ENCODE data around the gene ALDOC.
"Not testable (repeated sequence)": the region's sequence is repeated elsewhere in the genome, so short reads cannot be mapped to it uniquely, and the experiment has no call there.

Gene ALDOC

DNA sequence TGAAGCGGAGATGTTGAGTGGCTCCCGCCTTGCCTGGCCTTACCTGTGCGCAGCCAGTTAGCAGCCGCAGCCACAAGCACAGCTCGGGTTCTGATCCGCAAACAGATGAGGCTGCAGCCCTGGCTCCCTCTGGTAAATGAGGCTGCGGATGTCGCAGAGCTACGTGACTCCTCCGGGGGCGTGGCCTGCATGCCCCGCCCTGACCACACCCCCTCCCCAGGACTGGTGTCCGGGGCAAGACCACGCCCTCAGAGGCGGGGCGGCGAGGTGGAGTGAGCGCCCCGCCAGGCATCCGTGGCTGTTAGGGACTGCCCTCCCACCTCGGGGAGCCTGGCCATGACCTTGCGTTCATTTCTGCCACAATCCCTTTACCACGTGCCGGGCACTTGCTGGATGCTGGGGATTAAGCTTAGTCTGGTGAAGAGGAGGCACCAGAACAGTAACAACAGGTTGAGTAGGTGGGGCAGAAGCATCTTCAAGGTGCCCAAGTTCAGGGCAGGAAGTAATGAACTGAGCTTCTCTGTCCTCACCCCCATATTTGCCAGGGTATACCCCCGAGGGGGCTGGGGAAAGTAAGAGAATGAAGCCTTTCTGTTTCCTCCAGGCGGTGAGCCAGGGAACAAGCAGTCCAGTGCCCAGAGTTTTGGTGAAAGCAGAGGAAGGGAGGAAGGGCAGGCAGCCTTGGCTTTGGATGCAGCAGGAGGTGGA is at the start of gene ALDOC:
ALDOC (minus strand) TSS at position 138 of the 708 bp plus-strand sequence. CDS start 1,363 bp downstream, outside the sequence.
- peak; percentile 99 for DNase-seq

DNA sequence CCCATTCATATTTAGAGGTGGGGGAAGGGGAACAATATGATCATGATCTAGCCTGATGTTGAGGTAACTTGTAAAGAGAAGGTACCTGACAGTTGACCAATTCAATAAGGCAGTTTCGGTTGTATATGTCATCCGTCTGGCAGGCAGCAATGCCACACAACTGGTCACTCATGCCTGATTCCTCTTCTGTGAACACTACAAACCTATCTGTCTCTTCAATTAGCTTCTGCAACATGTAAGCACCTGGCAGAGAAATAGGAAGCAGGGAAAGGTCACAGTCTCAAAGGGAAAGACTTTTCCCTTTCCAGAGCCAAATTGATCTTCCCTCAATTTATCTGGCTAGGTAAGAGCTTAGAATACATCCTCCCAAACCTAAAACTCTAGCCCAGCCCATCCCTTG is 47.5 kb upstream of the ALDOC start:
- DNase-seq, result no peak

DNA sequence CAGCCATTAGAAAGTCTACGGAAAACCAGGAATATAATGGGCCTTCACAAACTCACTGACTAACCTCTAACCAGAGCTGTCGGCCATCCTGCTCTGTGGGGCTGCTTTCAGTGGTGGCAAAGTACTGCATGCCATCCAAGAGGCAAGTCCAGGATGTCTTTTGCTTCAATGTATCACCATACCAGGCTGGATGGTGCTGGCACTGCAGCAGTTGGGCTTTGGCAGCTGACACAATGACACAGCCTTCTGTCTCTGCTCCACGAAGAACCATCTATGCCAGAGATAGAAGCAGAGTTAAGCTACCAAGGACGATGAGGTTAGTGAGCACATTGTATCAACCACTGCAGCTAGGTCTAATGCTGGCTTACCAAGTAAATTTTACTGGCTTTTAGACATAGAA is 47.0 kb upstream of the ALDOC start:
- no peak for DNase-seq

DNA sequence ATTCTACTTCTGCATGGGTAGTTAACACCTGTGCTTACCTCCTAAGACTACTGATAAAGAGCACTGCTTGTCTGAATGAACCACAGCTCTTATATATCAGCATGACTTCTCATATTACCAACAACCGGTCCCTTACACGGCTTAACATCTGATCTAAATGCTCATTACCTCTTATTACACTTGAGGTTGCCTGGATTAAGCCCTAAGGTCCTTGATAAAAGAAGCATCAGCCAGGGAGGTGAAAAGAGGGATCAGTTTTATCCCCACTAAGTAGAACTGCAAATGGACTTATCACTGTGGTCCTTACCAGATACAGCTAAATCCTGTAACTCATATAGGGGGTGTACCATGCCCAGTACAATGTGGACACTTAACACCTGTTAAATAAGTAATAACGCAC is 45.5 kb upstream of the ALDOC start:
- DNase-seq, result no peak

DNA sequence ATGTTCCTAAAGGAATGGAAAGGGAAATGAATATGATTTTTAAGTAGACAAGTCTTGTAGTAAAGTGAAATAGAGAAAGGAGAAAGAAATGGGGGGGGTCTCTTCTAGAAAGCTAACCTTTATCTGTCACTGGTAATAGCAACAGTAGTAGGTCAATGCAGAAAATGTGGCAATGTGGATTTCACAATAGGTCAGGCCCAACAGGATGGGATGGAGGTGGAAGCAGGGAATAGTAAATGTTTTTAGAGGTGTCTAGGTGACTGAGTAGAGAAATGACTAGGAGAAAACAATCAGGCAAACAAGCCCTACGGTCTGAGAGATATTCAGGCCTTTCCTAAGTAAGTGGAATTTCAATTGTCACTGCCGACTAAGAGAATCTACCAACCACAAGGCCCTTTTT is 43.3 kb upstream of the ALDOC start:
- DNase-seq, result no peak

DNA sequence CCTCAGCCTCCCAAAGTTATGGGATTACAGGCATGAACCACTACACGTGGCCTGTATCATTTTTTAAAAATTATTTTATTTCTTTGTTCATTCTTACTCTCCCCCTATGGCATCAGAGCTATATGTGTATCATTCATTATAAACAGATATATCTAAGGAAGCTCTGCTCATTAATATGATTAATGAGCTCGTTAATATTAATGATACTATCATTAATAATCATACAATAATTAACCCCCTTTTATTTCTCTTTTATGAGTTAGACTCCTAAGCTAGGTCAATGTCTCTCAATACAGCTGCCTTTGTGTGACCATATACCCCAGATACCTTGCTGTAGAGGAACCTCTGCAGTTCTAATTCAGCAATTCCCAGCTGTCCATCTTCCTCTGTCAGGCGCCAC is 41.8 kb upstream of the ALDOC start:
- DNase-seq, result no peak

DNA sequence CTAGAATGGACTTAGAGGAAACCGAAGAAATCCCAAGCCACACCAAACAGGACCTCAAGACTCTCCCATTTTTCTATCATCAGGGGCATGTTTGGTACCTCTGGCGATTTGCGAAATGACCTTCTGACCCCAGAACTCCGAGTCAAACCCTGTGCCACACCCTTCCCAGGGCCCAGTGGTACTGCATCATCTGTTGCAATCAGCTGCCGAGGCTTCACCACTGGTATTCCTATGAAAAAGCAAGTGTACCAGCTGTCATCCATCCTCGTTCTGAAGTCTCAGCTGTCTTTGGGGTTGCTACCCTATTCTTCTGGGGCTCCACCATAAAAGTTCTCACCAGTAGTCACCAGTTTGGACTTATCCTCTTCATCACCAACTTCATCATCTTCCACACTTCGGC is 39.6 kb upstream of the ALDOC start:
- no peak for DNase-seq

DNA sequence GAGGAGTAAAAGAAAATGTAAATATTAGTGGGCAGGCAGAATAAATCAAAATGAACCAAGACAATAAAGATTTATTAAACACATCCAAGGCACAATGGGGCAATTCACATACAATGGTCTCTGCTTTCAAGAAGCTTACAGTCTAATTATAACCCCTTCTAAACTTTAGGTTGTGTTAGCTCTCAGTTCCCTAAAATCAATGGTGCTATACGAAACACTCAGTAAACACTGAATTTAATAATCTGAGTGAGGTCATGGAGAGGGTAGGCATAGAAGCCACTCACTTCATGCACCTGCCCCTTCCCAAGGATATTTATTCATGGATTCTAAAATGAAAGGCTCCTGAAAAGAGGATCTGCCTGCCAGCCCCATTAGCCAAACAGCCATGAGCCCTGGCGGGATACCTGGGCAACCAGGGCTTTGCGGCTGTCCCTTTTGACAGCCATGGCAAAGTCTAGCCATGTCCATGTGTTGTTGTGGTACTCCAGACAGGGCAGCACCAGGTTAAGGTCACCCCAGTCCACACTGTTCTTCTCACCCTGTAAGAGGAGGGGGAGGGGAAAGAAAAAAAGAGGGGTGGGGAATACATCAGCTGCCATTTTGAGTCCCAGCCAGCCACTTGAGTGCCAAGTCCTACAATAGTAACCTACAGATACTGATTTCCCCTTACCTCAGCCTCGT is 38.7 kb upstream of the ALDOC start:
- no peak for DNase-seq

DNA sequence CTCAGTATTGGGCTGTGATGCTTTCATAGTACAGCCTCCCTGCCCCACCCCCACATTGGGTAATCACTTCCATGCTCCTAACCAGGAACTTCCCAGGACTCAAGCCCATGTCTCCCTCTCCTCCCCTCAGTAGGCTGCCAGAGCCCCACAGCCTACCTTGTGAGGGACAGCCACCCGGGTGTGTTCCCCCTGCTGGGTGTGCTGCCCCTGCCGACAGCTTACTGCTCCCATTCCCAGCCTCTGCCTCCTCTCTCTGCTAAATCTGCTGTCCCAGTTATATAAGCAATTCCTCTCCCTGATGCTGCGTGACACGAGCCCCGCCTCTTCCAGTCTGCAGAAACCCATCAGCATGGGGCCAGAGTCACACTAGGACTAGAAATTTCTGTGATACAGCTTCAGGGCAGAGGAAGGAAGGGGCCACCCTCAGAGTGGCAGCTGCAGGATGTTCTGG is 37.3 kb upstream of the ALDOC start, which contains the start of gene RSKR:
RSKR (minus strand) TSS at position 255 of the 451 bp plus-strand sequence; CDS start at position 231, 24 bp downstream.
- no peak for DNase-seq

DNA sequence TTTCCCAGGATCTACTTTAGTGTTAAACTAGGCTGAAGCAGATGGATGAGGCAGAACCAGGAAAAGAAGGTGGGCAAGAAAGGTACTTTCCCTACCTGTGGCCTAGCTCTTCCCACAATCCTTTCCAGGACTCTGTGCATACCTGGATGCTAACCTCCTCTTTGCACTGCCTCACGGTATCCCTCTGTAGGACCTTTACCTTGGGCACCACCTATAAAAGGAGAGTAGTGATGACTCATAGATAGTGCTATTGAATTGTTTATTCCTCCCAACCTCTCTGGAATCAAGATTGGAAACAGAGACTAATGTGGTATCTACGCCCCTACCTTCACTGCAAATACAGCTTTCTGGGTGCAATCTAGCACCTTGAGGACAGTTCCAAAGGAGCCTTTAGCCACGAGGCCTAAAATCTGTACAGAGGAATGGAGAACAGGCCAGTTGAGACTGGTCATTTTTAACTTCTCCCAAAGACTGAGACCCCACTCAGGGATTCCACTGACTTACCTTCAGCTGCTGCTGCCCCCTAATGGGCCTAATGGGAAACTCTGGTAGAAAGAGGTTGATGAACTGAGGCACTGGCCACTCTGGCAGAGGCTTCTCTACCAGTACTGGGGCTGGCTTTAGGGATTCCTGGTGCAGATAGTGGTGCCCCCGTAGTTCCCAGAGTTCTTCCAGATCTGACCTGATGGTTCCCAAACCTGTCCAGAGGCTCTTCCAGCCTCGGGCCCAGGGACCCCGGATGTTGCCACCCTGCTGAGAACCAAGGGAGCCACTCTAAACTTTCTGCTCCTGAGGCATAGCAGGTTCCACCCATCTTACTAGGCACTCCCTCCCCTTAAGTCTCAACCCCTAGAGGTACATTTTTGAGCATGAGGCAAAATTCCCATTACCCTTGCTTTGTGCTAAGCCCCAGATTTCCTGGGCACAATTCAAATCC is 36.5 kb upstream of the ALDOC start:
- DNase-seq, result peak; percentile 15 to 43

DNA sequence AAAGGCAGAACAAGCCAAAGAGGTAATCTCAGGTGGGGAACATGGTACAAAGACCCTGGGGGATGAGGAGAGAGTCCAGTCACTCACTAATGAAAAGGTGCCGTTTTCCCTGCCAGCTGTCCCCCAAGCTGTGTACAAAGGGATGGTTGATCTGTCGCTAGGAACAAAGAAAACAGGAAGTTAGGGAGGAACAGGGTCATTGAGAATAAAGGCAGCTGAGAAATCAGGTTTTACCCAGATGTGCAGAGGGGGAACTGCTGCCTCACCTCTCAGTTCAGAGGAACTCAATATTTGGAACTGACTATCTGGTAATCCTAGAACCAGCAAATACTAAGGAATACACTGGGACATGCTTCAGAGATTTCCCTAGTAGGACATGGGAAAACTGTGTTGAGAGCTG is 35.8 kb upstream of the ALDOC start:
- no peak for DNase-seq

DNA sequence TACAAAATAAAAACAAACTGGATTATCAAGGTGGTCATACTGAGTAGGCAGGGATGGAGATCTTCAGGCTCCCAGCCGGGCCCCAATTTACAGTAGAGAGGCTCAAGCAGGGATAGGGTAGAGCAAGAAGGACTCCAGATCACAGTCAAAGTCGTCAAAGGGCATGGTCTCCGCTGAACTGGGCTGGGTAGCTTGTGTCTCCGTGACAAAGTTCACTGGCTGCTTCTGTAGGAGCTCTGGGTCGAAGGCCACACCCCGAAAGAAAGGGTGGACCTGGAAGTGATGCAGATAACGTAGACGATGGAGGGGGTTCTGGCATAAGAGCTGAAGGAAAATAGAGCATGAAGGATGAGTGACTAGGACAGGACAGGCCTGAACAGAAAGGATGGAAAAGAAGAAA is 33.7 kb upstream of the ALDOC start:
- no peak for DNase-seq

DNA sequence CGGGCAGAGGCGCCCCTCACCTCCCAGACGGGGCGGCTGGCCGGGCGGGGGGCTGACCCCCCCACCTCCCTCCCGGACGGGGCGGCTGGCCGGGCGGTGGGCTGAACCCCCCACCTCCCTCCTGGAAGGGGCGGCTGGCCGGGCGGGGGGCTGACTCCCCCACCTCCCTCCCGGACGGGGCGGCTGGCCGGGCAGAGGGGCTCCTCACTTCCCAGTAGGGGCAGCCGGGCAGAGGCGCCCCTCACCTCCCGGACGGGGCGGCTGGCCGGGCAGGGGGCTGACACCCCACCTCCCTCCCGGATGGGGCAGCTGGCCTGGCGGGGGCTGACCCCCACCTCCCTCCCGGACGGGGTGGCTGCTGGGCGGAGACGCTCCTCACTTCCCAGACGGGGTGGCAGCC is 27.3 kb upstream of the ALDOC start:
- DNase-seq, result not testable (repeated sequence)

DNA sequence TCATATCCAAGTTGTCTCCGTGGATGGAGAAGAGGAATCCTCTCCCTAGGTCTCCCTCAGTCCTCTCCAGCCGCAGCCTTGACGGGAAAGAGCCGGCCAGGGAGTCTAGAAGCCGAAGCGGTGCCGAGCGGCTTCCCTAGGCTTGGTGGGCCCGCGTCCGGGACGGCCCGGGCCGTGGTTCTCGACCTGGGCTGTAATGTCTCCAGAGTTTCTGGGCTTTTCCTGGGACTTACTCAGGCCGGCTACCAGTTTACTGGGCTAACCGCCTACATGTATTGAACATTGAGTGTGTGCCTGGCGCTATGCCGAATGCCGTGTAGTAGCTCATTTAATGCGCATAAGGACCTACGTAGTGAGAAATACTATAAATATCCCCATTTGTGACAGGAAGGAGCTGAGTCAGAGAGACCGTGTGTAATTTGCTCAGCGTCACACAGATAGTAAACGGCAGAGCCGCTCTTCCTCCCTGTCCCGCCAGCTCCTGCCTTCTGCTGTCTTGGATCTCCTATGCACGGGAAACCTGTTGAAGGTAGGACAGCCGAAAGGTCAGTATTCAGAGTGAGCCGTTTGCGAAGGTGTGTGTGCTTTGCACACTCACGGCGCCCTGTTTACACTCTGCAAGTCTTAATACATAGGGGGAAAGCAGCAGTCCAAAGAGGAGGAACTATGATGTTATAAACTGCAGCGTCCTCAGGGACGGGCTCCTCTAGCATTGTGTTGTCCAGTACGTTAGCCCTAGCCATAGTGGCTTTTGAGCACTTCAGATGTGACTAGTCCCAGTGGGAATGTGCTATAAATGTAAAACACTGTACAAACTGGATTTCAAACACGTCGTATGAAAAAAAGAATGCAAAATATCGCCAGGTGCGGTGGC is 22.9 kb upstream of the ALDOC start:
- DNase-seq, result peak; percentile 69 to 72

DNA sequence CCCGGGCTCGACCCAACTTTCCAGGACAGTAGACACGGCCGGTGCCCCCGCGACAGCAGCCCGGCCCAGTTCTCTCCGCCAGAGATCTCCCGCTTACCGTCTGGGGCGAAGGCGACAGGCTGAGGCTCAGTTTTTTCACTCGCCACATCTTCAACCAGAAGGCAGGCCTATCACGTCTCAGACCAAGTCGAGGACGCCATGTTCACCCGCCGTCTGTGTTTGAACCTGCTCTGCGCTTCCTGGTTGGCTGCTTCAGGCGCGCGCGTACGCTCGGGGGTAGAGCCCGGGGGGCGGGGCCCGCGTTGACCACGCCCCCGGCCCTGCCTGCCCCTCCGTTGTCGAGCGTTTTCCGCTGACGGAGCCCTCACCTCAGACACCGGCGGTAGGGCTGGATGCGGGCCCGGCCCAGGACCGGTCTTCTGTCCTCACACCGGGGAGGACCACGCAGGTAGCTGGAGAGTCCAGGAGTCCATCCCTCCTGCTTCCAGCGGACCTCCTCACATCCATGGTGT is 22.2 kb upstream of the ALDOC start, which contains the start of gene SPAG5:
SPAG5 (minus strand) TSS at position 227 of the 512 bp plus-strand sequence; CDS start at position 148, 79 bp downstream.
- DNase-seq, result peak; percentile 94

DNA sequence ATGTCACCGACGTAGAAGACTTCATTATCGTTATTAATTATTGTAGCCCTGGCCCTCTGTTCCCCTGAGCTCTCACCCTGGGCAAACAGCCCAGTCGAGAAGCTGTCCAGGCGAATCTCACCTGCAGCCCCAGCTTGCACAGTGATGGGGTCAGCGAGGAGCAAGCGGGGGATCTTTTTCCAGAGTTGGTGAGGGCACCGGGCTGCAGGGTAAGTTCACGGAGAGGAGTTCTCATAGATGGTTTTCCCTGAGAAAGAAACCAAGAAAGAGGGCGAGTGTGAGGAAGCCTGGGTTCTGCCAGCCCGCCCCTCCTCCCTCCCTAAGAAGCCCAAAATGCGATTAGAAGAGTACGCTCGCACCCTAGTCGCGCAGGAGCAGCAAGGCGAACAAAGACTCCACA is 21.7 kb upstream of the ALDOC start:
- DNase-seq, result no peak

DNA sequence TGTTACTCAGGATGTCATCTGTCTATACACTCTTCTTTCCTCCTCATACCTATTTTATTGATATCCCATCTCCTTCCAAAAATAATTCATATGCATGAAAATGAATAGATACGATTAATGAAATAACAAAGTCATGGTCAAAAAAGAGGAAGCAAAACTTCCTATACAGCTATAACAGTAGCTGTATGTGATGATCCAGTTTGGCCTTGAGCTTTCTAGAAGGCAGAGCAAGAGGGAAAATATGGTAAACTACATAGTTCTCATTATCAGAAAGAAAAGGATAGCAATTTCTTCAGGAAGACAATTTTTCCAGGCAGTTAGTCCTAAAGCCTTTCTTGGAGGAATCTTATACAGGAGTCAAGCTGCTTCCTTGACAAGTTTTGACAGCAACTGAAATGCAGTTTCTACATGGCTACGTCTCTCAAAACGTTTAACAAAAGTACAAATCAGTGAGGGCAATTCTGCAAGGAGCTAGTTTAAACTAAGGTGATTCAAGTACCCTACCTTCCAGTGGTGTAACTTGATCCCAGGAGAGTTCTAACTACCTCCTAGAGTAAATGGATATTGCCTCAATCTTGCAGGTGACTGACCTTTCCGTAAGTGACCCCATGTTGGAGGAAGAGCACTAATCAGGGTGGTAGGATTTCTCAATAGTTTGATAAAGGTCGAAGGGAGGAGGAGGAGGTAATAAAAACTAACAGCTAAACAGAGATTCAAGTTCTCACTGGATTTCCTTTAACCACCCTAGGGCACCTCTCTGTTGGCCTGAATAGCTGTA is 21.1 kb upstream of the ALDOC start:
- no peak for DNase-seq

DNA sequence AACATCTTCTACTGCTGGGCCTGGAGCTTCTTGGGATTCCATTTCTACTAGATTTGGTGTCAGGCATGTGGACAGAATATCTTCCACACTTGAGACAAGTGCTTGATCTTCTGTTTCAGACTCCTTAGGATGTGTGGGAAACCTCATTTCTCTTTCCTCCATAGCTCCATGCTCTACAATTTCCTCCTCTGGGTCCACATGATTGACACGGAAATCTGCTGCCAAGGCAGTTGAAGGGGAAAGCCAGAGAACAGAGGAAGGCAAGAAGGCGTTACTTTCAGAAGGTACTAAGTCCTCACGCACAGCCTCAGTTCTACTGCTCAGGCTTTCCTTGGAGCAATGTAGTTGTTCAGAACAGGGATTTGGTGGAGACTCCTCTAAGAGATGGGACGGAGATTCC is 15.6 kb upstream of the ALDOC start:
- DNase-seq, result no peak

DNA sequence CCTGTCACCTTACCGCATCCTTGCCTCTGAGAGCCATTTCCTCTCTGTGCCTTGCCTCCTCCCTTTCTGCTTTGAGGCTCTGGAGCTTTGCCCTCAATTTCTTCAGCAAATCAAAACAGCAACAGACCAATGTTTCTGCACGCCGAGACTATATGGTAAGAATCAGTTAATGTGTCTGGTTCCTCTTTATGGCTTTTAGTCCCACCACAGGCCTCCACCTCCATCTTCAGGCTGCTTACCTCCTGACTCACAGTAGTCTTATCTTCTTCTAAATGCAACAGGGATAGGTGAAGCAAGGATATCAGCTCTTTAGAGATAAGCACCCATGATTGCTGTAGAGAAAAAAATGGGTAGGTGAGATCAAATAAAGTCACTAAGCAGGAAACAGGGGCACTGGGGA is 9.2 kb upstream of the ALDOC start:
- no peak for DNase-seq

DNA sequence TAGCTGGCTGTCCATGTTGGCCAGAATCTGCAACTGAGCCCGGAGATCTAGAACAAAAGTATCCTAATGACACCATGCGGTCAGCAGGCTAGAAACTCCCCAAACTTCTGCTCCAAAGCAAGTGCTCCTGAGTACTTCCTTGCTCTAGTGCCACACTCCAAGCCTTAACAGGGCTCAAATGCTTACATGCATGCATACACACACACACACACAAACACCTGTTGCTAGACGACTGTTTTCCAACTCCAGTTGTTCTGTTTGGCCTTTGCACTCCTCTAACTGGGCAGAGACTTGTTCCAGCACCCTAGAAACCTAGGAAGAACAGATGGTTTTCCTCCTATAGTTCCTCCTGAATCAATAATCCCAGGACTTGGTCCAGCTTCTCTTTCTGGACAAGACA is 7.7 kb upstream of the ALDOC start:
- no peak for DNase-seq

DNA sequence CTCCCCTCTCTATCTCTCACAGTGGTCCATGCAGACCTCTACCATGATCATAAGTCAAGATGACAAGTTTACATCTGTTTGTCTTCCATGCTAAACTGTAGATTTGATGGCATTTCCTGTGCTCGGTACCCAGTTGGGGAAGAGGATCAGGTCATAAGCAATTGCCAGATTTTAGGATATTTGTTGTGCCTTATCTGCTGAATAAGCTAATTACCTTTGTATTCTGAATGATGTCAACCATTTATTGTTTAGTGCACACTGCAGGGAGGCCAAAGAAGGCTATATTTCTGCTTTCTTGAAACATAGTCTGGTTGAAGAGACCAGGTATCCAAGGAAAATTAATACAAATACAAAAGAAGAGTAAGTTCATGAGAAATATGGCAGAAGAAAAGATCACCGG is 5.8 kb upstream of the ALDOC start:
- no peak for DNase-seq
